LNCaP clone FGC (cell line): Measurements from ENCODE around the gene HECTD4.

ENCODE experiments used
- DNase-seq: peaks from one replicate; pipeline ENCODE4 v3.0.0-alpha.2; 2011; ENCODE audit warnings: low read depth
- H3K4me3 ChIP-seq: 2 replicates; pipeline ENCODE4 v1.5.1; 2011; ENCODE audit warnings: mild to moderate bottlenecking, low read depth, low read length, control low read depth
- CTCF ChIP-seq: IDR thresholded peaks from 2 replicates; pipeline ENCODE4 v1.5.1; 2012; ENCODE audit warnings: mild to moderate bottlenecking; ENCODE audit not compliant: control insufficient read depth, insufficient read depth; ENCODE audit errors: extremely low read depth

HECTD4 gene

DNA sequence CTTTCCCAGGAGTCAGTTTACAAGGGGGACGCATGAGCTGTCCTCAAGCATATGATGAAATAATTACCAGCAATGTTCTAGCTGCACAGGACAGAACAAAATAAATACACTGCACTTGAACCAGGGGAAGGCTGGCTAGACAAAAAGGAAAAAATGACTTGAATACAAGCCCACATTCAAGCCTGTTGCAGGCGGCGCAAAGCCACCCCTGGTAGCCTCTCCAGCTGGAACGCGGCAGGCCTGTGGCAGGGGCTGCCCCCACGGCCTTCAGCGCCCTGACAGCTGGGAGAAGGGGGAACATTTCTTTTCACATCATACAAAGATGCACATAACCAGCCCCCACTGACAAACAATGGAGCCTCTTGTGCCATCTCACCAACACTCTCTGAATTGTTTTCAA is 199.7 kb downstream of the HECTD4 start:
- no peak for TF ChIP-seq CTCF
- DNase-seq: no peak
- H3K4me3 ChIP-seq: no peak overlapping the region

DNA sequence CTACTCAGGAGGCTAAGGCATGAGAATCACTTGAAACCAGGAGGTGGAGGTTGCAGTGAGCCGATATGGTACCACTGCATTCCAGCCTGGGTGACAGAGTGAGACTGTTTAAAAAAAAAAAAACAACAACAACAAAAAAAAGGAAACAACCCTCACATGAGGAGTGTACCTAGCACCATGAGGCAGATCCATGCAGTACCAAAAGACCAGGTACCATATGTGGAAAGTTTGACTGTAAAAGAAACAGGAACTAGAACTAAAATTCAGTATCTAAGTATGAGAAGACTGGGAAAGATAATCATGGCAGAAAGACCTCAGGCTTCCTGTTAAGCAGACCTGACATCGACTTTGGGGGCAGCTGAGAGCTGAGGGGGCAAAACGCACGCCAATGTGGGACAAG is 201.8 kb downstream of the HECTD4 start:
- H3K4me3 ChIP-seq: no peak overlapping the region
- TF ChIP-seq CTCF: no peak
- no peak for DNase-seq

GRCh38 chr12:112179916-112180315 is 202.3 kb downstream of the HECTD4 start:
- DNase-seq: no peak
- no peak for TF ChIP-seq CTCF
- no peak overlapping the region for H3K4me3 ChIP-seq

DNA sequence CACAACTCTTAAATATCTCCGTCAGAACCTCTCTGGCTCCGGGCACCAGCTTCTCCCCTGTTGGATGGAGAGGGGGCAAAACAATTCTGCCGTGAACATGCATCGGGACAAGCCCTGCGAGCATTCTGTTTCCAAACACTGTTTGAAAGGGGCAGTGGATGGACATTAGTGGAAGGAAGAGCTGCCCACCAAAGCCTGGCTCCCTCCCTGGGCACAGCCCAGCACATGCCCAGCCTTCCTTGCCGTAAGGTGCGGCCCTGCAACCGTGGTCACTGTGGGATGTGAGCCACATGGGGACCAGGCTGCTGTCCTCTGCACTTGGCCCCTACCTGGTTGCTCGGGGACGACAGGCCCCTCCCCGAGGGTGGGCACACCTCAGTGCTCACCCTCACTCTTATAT is 202.9 kb downstream of the HECTD4 start:
- DNase-seq: no peak
- TF ChIP-seq CTCF: no peak
- no peak overlapping the region for H3K4me3 ChIP-seq

- H3K4me3 ChIP-seq: no peak overlapping the region
- TF ChIP-seq CTCF: no peak
- DNase-seq: no peak
Observed at GRCh38 chr12:112178796-112179195, 203.4 kb downstream of the HECTD4 start.

GRCh38 chr12:112176321-112177010 is 205.8 kb downstream of the HECTD4 start:
- no peak for TF ChIP-seq CTCF

More at GRCh38 chr12:112176321-112177010, 205.8 kb downstream of the HECTD4 start:
- no peak overlapping the region for H3K4me3 ChIP-seq
- DNase-seq: no peak
